Liver (tissue), 3 donors: Measurements from ENCODE around the gene PLEKHA8.

Experiments
- EGR1 ChIP-seq, 2 donors: IDR thresholded peaks; 2 replicates each; pipeline ENCODE4 v1.6.1; 2016 to 2018; ENCODE audit warnings: antibody characterized with exemption in 2 of 2, low read depth in 2 of 2
- SP1 ChIP-seq: IDR thresholded peaks from 2 replicates; pipeline ENCODE4 v1.6.1; 2018; ENCODE audit warnings: antibody characterized with exemption, mild to moderate bottlenecking
- TAF1 ChIP-seq: conservative IDR thresholded peaks from 2 replicates; pipeline ENCODE4 v1.6.1; 2016; ENCODE audit warnings: antibody characterized with exemption, mild to moderate bottlenecking
- YY1 ChIP-seq: IDR thresholded peaks from 2 replicates; pipeline ENCODE4 v1.6.1; 2016; ENCODE audit warnings: antibody characterized with exemption, mild to moderate bottlenecking
- TF ChIP-seq, protein P1 (sequence below): IDR thresholded peaks from 2 replicates; pipeline ENCODE4 v1.6.1; 2016; ENCODE audit warnings: antibody characterized with exemption
- TF ChIP-seq, protein P2 (sequence below): fragments of 150-350 bp; IDR thresholded peaks from 2 replicates; pipeline ENCODE4 v1.5.1; 2017; ENCODE audit warnings: improper control_type of control experiment, low read depth, low read length; ENCODE audit not compliant: missing input control
- TF ChIP-seq, protein P3 (sequence below): IDR thresholded peaks from 2 replicates; pipeline ENCODE4 v1.6.1; 2016; ENCODE audit warnings: antibody characterized with exemption
- donor health status: healthy.
- donor health status: healthy.

DNA sequence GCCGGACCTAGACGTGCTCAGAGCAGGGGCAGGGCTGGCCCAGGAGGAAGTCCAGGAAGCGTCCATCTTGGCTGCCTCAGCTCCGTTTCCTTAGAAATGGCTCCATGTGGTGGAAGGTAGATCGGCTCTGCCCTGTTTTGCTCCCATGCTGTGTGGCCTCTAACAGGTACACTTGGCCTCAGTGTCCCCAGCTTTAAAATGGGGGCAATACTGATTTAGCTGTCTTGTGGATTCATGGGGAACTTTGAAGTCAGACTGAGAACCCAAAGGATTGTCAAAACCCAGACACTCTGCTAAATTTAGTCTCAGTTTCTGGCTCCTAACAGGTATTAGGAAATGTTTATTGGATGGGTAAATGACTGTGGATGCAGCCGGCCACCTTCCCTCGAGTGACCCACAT, 122.5 kb downstream of the PLEKHA8 start:
- TF ChIP-seq TAF1 (no peak), YY1 (no peak), SP1 (no peak), EGR1 (IDR thresholded peaks at IDR 0.05; ENCODE audit: low read depth in 2 of 2) (no peak)
- TF ChIP-seq, protein P1, sequence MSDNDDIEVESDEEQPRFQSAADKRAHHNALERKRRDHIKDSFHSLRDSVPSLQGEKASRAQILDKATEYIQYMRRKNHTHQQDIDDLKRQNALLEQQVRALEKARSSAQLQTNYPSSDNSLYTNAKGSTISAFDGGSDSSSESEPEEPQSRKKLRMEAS, result no peak
- TF ChIP-seq, protein P2, sequence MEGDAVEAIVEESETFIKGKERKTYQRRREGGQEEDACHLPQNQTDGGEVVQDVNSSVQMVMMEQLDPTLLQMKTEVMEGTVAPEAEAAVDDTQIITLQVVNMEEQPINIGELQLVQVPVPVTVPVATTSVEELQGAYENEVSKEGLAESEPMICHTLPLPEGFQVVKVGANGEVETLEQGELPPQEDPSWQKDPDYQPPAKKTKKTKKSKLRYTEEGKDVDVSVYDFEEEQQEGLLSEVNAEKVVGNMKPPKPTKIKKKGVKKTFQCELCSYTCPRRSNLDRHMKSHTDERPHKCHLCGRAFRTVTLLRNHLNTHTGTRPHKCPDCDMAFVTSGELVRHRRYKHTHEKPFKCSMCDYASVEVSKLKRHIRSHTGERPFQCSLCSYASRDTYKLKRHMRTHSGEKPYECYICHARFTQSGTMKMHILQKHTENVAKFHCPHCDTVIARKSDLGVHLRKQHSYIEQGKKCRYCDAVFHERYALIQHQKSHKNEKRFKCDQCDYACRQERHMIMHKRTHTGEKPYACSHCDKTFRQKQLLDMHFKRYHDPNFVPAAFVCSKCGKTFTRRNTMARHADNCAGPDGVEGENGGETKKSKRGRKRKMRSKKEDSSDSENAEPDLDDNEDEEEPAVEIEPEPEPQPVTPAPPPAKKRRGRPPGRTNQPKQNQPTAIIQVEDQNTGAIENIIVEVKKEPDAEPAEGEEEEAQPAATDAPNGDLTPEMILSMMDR, result no peak
- TF ChIP-seq, protein P3, sequence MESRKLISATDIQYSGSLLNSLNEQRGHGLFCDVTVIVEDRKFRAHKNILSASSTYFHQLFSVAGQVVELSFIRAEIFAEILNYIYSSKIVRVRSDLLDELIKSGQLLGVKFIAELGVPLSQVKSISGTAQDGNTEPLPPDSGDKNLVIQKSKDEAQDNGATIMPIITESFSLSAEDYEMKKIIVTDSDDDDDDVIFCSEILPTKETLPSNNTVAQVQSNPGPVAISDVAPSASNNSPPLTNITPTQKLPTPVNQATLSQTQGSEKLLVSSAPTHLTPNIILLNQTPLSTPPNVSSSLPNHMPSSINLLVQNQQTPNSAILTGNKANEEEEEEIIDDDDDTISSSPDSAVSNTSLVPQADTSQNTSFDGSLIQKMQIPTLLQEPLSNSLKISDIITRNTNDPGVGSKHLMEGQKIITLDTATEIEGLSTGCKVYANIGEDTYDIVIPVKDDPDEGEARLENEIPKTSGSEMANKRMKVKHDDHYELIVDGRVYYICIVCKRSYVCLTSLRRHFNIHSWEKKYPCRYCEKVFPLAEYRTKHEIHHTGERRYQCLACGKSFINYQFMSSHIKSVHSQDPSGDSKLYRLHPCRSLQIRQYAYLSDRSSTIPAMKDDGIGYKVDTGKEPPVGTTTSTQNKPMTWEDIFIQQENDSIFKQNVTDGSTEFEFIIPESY, result no peak
